Stimulated activated CD4-positive, alpha-beta T cell treated with anti-CD3 and anti-CD28 coated beads, Interleukin-4, amount 100 ng/mL, for 24 hours (primary cell): ENCODE data around the gene REV3L.

Source experiments
- DNase-seq: peaks from one replicate; pipeline ENCODE4 v3.0.0-alpha.2; 2020

Gene REV3L

GRCh38 chr6:111423055-111423633 is 59.9 kb downstream of the REV3L start:
- DNase-seq: no peak

- no peak for DNase-seq
Observed at GRCh38 chr6:111418971-111419693, 63.9 kb downstream of the REV3L start.

GRCh38 chr6:111417946-111418345 is 65.1 kb downstream of the REV3L start:
- DNase-seq: no peak

- DNase-seq: no peak
Observed at GRCh38 chr6:111417181-111417585, 65.8 kb downstream of the REV3L start.

GRCh38 chr6:111416529-111416928 is 66.5 kb downstream of the REV3L start:
- no peak for DNase-seq

- DNase-seq: no peak
Observed at GRCh38 chr6:111414373-111414772, 68.6 kb downstream of the REV3L start.

GRCh38 chr6:111411978-111412566 is 70.9 kb downstream of the REV3L start:
- no peak for DNase-seq

- DNase-seq: no peak
Observed at GRCh38 chr6:111411046-111411445, 72.0 kb downstream of the REV3L start.

- no peak for DNase-seq
Observed at GRCh38 chr6:111410371-111410770, 72.6 kb downstream of the REV3L start.

GRCh38 chr6:111409430-111409829 is 73.6 kb downstream of the REV3L start:
- no peak for DNase-seq

- no peak for DNase-seq
Observed at GRCh38 chr6:111407686-111408085, 75.3 kb downstream of the REV3L start.

GRCh38 chr6:111406200-111406721 is 76.8 kb downstream of the REV3L start:
- no peak for DNase-seq

- DNase-seq: no peak
Observed at GRCh38 chr6:111403388-111403787, 79.6 kb downstream of the REV3L start.

GRCh38 chr6:111399626-111400025 is 83.4 kb downstream of the REV3L start:
- DNase-seq: no peak

GRCh38 chr6:111388681-111389080 is 94.3 kb downstream of the REV3L start:
- DNase-seq: no peak

- DNase-seq: no peak
Observed at GRCh38 chr6:111382476-111383294, 100.3 kb downstream of the REV3L start.

GRCh38 chr6:111381728-111382127 is 101.3 kb downstream of the REV3L start:
- no peak for DNase-seq

GRCh38 chr6:111381123-111381522 is 101.9 kb downstream of the REV3L start:
- no peak for DNase-seq

- DNase-seq: no peak
Observed at GRCh38 chr6:111379831-111380230, 103.2 kb downstream of the REV3L start.

- DNase-seq: no peak
Observed at GRCh38 chr6:111379302-111379701, 103.7 kb downstream of the REV3L start.

GRCh38 chr6:111377558-111378120 is 105.4 kb downstream of the REV3L start:
- no peak for DNase-seq

- DNase-seq: no peak
Observed at GRCh38 chr6:111367393-111368088, 115.5 kb downstream of the REV3L start.
